ENCODE measurements around the gene LZTS2. TPM values are rescaled to one million over a fixed set of nuclear protein-coding genes. Genes with fewer than 3 reads are reported as not detected.

LZTS2 gene
- total RNA-seq, 6 experiments from 2014 or later: 5.6 to 17.5 (median 11.0) TPM

GRCh38 chr10:101040851-101041250 is 41.2 kb downstream of the LZTS2 start:
- H3K4me3 ChIP-seq: no peak overlapping the region
- ATAC-seq (no peak), DNase-seq (no peak)
- H3K9me3 ChIP-seq: no peaks in the 10 kb centered on the region
- H3K27me3 ChIP-seq: no peaks in the 10 kb centered on the region
- peaks cover 0 to 5% (median 1%) of the 10 kb centered on the region in 4 donors for H3K36me3 ChIP-seq
- peaks cover 0 to 12% (median 6%) of the 10 kb centered on the region in 4 donors for H3K4me1 ChIP-seq
- no peak overlapping the region for H3K27ac ChIP-seq
- TF ChIP-seq POLR2A (IDR thresholded peaks at IDR 0.05): no peak
- TF ChIP-seq, protein P1, sequence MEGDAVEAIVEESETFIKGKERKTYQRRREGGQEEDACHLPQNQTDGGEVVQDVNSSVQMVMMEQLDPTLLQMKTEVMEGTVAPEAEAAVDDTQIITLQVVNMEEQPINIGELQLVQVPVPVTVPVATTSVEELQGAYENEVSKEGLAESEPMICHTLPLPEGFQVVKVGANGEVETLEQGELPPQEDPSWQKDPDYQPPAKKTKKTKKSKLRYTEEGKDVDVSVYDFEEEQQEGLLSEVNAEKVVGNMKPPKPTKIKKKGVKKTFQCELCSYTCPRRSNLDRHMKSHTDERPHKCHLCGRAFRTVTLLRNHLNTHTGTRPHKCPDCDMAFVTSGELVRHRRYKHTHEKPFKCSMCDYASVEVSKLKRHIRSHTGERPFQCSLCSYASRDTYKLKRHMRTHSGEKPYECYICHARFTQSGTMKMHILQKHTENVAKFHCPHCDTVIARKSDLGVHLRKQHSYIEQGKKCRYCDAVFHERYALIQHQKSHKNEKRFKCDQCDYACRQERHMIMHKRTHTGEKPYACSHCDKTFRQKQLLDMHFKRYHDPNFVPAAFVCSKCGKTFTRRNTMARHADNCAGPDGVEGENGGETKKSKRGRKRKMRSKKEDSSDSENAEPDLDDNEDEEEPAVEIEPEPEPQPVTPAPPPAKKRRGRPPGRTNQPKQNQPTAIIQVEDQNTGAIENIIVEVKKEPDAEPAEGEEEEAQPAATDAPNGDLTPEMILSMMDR (IDR thresholded peaks at IDR 0.05): no peak
- 33% methylated on average over 1 of the region's 2 CpGs for WGBS (ENCODE audit: insufficient coverage, low coverage, low lambda C conversion rate, missing lambda C conversion rate)
- intact Hi-C loops (cut with DNase I): no loop called here

DNA sequence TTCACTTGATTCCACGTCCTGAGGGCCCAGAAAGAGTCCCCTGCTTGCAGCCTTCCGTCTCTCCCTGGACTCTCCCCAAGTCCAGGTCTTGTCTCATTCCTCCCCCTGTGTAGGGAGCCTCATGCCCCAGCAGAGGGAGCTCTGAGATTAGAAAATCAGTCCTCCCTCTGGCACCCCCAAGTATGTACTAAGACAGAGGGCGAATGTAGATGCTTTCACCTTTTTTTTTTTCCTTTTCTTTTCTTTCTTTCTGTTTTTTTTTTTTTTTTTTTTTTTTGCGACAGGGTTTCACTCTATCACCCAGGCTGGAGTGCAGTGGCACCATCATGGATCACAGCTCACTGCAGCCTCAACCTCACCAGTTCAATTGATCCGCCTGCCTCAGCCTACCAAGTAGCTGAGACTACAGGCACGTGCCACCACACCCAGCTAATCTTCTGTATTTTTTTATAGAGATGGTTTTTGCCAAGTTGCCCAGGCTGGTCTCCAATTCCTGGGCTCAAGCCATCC is 41.7 kb downstream of the LZTS2 start:
- DNase-seq (peak in 2 of 3 donors; percentile 67 to 80), ATAC-seq (peak; percentile 65 to 71 (median 68))
- WGBS (ENCODE audit: insufficient coverage, low coverage, low lambda C conversion rate, missing lambda C conversion rate): 0% methylated on average over 5 of the region's 6 CpGs
- peaks cover 0 to 12% (median 6%) of the 10 kb centered on the region in 4 donors for H3K4me1 ChIP-seq
- no peaks in the 10 kb centered on the region for H3K27me3 ChIP-seq
- peaks cover 0 to 5% (median 1%) of the 10 kb centered on the region in 4 donors for H3K36me3 ChIP-seq
- H3K9me3 ChIP-seq: no peaks in the 10 kb centered on the region
- TF ChIP-seq, protein P1 (IDR thresholded peaks at IDR 0.05): peak; percentile 66 to 90 (median 88)
- TF ChIP-seq POLR2A (IDR thresholded peaks at IDR 0.05): no peak
- no peak overlapping the region for H3K27ac ChIP-seq
- H3K4me3 ChIP-seq: no peak overlapping the region
- intact Hi-C loops (cut with DNase I): no loop called here

GRCh38 chr10:101042118-101042517 is 42.5 kb downstream of the LZTS2 start:
- Histone ChIP-seq H3K4me3 (no peak overlapping the region), H3K36me3 (peaks cover 0 to 5% (median under 1%) of the 10 kb centered on the region in 4 donors), H3K27me3 (no peaks in the 10 kb centered on the region), H3K4me1 (peaks cover 0 to 12% (median 6%) of the 10 kb centered on the region in 4 donors), H3K9me3 (no peaks in the 10 kb centered on the region), H3K27ac (peak overlapping the region; percentile 53 to 77 (median 54))
- TF ChIP-seq, protein P1 (IDR thresholded peaks at IDR 0.05): no peak
- TF ChIP-seq POLR2A (IDR thresholded peaks at IDR 0.05): no peak
- intact Hi-C loops (cut with DNase I): no loop called here
- WGBS (ENCODE audit: insufficient coverage, low coverage, low lambda C conversion rate, missing lambda C conversion rate): 66% methylated on average over 4 of the region's 4 CpGs
- DNase-seq (no peak), ATAC-seq (no peak)

GRCh38 chr10:101042667-101043362 is 43.2 kb downstream of the LZTS2 start:
- Histone ChIP-seq H3K27ac (peak overlapping the region; percentile 53 to 77 (median 54)), H3K36me3 (no peaks in the 10 kb centered on the region), H3K4me3 (peak overlapping the region; percentile 36 to 62 (median 48)), H3K27me3 (peaks cover 0 to under 1% of the 10 kb centered on the region in 2 donors), H3K9me3 (no peaks in the 10 kb centered on the region), H3K4me1 (peaks cover 0 to 12% (median 6%) of the 10 kb centered on the region in 4 donors)
- intact Hi-C loops (cut with DNase I): no loop called here
- ATAC-seq (peak; percentile 95 to 98 (median 96)), DNase-seq (peak; percentile 98 to 99 (median 99))
- TF ChIP-seq POLR2A (IDR thresholded peaks at IDR 0.05): peak; percentile 57
- TF ChIP-seq, protein P1 (IDR thresholded peaks at IDR 0.05): no peak
- 2% methylated on average over 26 of the region's 40 CpGs for WGBS (ENCODE audit: insufficient coverage, low coverage, low lambda C conversion rate, missing lambda C conversion rate)

All from right lobe of liver (tissue), 6 donors.